Caco-2 (cell line): ENCODE measurements around the gene NEDD9. TPM values are rescaled to one million over a fixed set of nuclear protein-coding genes. Genes with fewer than 3 reads are reported as not detected.

Source experiments
- BruUV-seq: library from RNA; stranded (reverse); fragments of 400-500 nt; replicated peaks from 2 replicates; lab custom pipeline; 2021; lab: Mats Ljungman, UMichigan
- CTCF ChIA-PET: fragments of 300-600 bp; sonication (Branson Sonifier 250); formaldehyde crosslinking; loops from one replicate; lab custom pipeline; 2022; ENCODE audit warnings: antibody characterized with exemption; lab: Charles Lee
- POLR2A ChIA-PET: fragments of 300-600 bp; sonication (Branson Sonifier 250); formaldehyde crosslinking; loops from one replicate; lab custom pipeline; 2022; ENCODE audit warnings: antibody characterized with exemption; lab: Charles Lee
- DNase-seq, 2 experiments: peaks; one replicate each; pipeline versions ENCODE4 v3.0.0 to v3.0.0-alpha.2; 2020 to 2022
- H3K27me3 ChIP-seq: replicated peaks from 2 replicates; pipeline ENCODE4 v1.6.0; 2011; ENCODE audit warnings: low read length; ENCODE audit not compliant: control insufficient read depth, insufficient read depth
- H3K36me3 ChIP-seq: 2 replicates; pipeline ENCODE4 v1.5.1; 2011; ENCODE audit warnings: low read length; ENCODE audit not compliant: control insufficient read depth, insufficient read depth
- H3K4me1 ChIP-seq: fragments of 250-450 bp; sonication (Bioruptor Pico); 2 replicates; pipeline ENCODE4 v1.5.1; 2020; ENCODE audit warnings: mild to moderate bottlenecking
- H3K4me3 ChIP-seq: 2 replicates; pipeline ENCODE4 v1.5.1; 2011; ENCODE audit warnings: low read depth, mild to moderate bottlenecking, control low read depth, low read length
- H3K9me3 ChIP-seq: fragments of 250-450 bp; sonication (Bioruptor Pico); 2 replicates; pipeline ENCODE4 v1.5.1; 2020; ENCODE audit warnings: mild to moderate bottlenecking, moderate library complexity
- H3K27ac Mint-ChIP-seq: one replicate; pipeline ENCODE4 v1.8.0; 2022; ENCODE audit warnings: mixed read lengths; ENCODE audit not compliant: unreplicated experiment
- H3K27me3 Mint-ChIP-seq: one replicate; pipeline ENCODE4 v1.8.0; 2022; ENCODE audit warnings: mixed read lengths; ENCODE audit not compliant: insufficient read depth, unreplicated experiment
- H3K36me3 Mint-ChIP-seq: one replicate; pipeline ENCODE4 v1.8.0; 2022; ENCODE audit warnings: mild to moderate bottlenecking, mixed read lengths; ENCODE audit not compliant: insufficient read depth, unreplicated experiment
- H3K4me1 Mint-ChIP-seq: one replicate; pipeline ENCODE4 v1.8.0; 2022; ENCODE audit warnings: low read depth, mixed read lengths; ENCODE audit not compliant: unreplicated experiment
- H3K4me3 Mint-ChIP-seq: one replicate; pipeline ENCODE4 v1.8.0; 2022; ENCODE audit warnings: mild to moderate bottlenecking, moderate library complexity, mixed read lengths; ENCODE audit not compliant: unreplicated experiment
- H3K9me3 Mint-ChIP-seq: one replicate; pipeline ENCODE4 v1.8.0; 2022; ENCODE audit warnings: mixed read lengths; ENCODE audit not compliant: unreplicated experiment
- intact Hi-C: fragments of 100-400 bp; cut with micrococcal nuclease; formaldehyde crosslinking; loops from one replicate; pipeline ENCODE4 v1.10.0; 2022; ENCODE audit not compliant: unreplicated experiment
- total RNA-seq: library from RNA; stranded (reverse); gene quantifications from 2 replicates; pipeline ENCODE4 v1.2.3, GENCODE V29; 2022
- TF ChIP-seq, protein P1 (sequence below), 2 experiments: fragments of 200-600 bp in 1 of 2; IDR thresholded peaks; 1 replicate in 1 of 2; 2 replicates in 1 of 2; pipeline versions ENCODE4 v1.5.1 to v1.8.0; 2011 to 2022; ENCODE audit warnings: antibody characterized with exemption in 1 of 2, control low read depth in 1 of 2, inconsistent platforms in 1 of 2, low read depth in 1 of 2, low read length in 1 of 2, mild to moderate bottlenecking in 1 of 2, moderate library complexity in 1 of 2; ENCODE audit not compliant: insufficient read depth in 1 of 2, severe bottlenecking in 1 of 2, unreplicated experiment in 1 of 2

NEDD9 gene
- total RNA-seq, 1 experiment from 2014 or later, result 36.2 TPM

DNA sequence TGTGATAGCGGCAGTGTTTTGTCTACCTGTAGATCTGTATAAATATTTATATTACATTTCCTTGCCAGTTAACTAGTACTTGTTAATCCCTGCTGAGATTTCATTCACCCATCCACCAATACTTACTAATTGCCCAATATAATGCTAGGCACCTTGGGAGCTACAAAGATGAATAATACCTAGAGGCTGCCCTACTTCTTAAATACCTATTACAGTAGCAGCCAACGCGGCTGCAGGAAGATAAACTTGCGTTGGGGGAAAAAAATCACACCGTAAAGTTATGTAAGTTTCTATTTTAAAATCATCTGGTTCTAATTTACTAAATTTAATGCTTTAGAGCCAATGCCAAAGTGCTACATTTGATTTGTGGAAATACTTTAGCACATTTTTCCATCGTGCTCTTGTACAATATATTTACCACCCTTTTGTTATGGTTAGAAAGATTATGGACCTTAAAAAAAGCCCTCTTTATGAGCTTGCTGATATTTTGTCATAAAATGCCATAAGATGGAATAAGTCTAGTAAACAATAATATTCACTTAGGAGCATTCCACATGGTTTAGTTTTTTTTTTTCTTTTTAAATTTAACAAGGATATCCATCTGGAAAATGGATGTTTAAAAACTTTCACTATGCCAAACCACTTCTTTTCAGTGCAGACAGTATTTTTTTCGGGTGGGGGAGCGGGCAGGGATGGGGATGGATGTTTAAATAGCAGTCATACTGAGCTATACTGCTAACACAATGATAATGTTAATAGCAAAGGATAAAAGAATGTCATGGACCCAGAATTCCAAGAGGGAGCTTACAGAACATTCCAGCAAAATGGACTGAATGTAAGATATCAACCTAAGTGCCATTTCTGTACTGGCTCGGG is 13.2 kb upstream of the NEDD9 start:
- no TSS peak for BruUV-seq
- Histone ChIP-seq H3K27me3 (no peaks in the 10 kb centered on the region), H3K4me1 (peaks cover 17% of the 10 kb centered on the region), H3K9me3 (no peaks in the 10 kb centered on the region), H3K4me3 (no peak overlapping the region), H3K36me3 (no peaks in the 10 kb centered on the region)
- TF ChIP-seq, protein P1, sequence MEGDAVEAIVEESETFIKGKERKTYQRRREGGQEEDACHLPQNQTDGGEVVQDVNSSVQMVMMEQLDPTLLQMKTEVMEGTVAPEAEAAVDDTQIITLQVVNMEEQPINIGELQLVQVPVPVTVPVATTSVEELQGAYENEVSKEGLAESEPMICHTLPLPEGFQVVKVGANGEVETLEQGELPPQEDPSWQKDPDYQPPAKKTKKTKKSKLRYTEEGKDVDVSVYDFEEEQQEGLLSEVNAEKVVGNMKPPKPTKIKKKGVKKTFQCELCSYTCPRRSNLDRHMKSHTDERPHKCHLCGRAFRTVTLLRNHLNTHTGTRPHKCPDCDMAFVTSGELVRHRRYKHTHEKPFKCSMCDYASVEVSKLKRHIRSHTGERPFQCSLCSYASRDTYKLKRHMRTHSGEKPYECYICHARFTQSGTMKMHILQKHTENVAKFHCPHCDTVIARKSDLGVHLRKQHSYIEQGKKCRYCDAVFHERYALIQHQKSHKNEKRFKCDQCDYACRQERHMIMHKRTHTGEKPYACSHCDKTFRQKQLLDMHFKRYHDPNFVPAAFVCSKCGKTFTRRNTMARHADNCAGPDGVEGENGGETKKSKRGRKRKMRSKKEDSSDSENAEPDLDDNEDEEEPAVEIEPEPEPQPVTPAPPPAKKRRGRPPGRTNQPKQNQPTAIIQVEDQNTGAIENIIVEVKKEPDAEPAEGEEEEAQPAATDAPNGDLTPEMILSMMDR (IDR thresholded peaks at IDR 0.05; ENCODE audit: insufficient read depth in 1 of 2, low read depth in 1 of 2, low read length in 1 of 2, severe bottlenecking in 1 of 2, unreplicated experiment in 1 of 2), result no peak
- Mint-ChIP-seq H3K27ac (no peak overlapping the region), H3K9me3 (peaks cover 16% of the 10 kb centered on the region), H3K27me3 (no peaks in the 10 kb centered on the region), H3K4me3 (no peak overlapping the region), H3K36me3 (no peaks in the 10 kb centered on the region), H3K4me1 (peaks cover 36% of the 10 kb centered on the region)
- CTCF ChIA-PET, result no interaction called here
- DNase-seq, result no peak
- POLR2A ChIA-PET, result no interaction called here
- intact Hi-C loops, result no loop called here

DNA sequence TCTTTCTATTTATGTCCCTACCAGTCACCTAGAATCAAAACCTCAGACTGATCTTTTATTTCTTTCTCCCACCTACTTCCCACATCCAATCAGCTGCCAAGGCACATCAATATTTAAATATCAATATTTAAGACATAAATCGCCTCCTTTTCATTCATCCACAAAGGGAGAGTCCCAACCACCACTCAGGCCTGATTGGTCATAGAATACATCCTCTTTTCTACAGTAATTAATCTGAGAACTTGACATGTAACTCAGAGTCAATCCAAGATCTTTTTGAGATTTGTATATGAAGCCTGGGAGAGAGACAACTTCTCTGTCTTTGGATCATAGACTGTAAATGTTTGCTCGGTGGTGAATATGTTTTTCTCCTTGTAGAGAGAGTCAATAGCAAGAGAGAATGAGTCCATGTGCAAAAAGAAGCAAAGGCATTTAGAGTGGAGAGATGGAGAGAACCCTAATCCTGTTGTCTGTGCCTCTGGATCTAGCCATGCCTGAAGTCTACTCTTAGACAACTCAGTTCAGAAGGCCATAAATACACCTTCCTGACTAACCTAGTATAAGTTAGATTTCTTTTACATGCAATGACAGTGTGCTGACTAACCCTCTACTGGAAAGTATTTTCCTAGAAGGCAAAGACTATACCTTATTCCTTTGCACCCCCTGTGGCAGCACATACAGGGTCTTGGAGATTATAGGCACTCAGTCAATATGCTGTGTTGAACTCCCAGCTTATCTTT is 12.1 kb upstream of the NEDD9 start:
- H3K27me3 ChIP-seq, result no peaks in the 10 kb centered on the region
- H3K36me3 ChIP-seq, result no peaks in the 10 kb centered on the region
- no peak overlapping the region for H3K27ac Mint-ChIP-seq
- peaks cover 17% of the 10 kb centered on the region for H3K4me1 ChIP-seq
- no peak overlapping the region for H3K4me3 ChIP-seq
- H3K9me3 Mint-ChIP-seq, result peaks cover 16% of the 10 kb centered on the region
- no peak overlapping the region for H3K4me3 Mint-ChIP-seq
- no TSS peak for BruUV-seq
- TF ChIP-seq, protein P1 (IDR thresholded peaks at IDR 0.05; ENCODE audit: insufficient read depth in 1 of 2, low read depth in 1 of 2, low read length in 1 of 2, severe bottlenecking in 1 of 2, unreplicated experiment in 1 of 2), result no peak
- no peaks in the 10 kb centered on the region for H3K9me3 ChIP-seq
- POLR2A ChIA-PET, result no interaction called here
- no peaks in the 10 kb centered on the region for H3K36me3 Mint-ChIP-seq
- H3K4me1 Mint-ChIP-seq, result peaks cover 36% of the 10 kb centered on the region
- intact Hi-C loops, result no loop called here
- no peaks in the 10 kb centered on the region for H3K27me3 Mint-ChIP-seq
- CTCF ChIA-PET, result no interaction called here
- no peak for DNase-seq

DNA sequence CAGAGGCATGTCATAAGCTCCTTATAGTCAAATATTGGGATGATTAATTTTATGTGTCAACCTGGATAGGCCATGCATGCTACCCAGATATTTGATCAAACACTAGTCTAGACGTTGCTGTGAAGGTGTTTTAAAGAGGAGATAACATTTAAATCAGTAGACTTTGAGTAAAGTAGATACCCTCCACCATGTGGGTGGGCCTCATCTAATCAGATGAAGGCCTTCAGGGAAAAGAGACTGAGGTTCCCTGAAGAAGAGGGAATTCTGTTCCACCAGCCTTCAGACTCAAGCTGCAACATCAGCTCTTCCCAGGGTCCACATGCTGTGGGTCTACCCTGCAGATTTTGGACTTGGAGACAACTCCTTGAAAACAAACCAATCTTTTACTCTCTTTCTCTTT is 11.4 kb upstream of the NEDD9 start:
- Mint-ChIP-seq H3K4me3 (no peak overlapping the region), H3K27me3 (no peaks in the 10 kb centered on the region), H3K36me3 (no peaks in the 10 kb centered on the region), H3K27ac (no peak overlapping the region), H3K9me3 (peaks cover 16% of the 10 kb centered on the region), H3K4me1 (peaks cover 36% of the 10 kb centered on the region)
- intact Hi-C loops, result no loop called here
- ChIA-PET POLR2A (no interaction called here), CTCF (no interaction called here)
- Histone ChIP-seq H3K9me3 (no peaks in the 10 kb centered on the region), H3K27me3 (no peaks in the 10 kb centered on the region), H3K4me3 (no peak overlapping the region), H3K4me1 (peaks cover 17% of the 10 kb centered on the region), H3K36me3 (no peaks in the 10 kb centered on the region)
- TF ChIP-seq, protein P1 (IDR thresholded peaks at IDR 0.05; ENCODE audit: insufficient read depth in 1 of 2, low read depth in 1 of 2, low read length in 1 of 2, severe bottlenecking in 1 of 2, unreplicated experiment in 1 of 2), result no peak
- BruUV-seq, result no TSS peak
- DNase-seq, result no peak
